Natural killer cell (primary cell): ENCODE data around the gene VARS1. TPM values are rescaled to one million over a fixed set of nuclear protein-coding genes. Genes with fewer than 3 reads are reported as not detected.

ENCODE experiments used
- ATAC-seq, 3 donors: fragments of 150-1000 bp in 2 of 3; fragments of 200-7000 bp in 1 of 3; cut with Tn5 transposase; 1 replicate in 1 of 3; 2 replicates in 2 of 3; pipeline ENCODE4 v1.10.0; 2021; ENCODE audit warnings: mild to moderate bottlenecking in 2 of 3, moderate library complexity in 2 of 3
- DNase-seq, 2 donors: peaks; one replicate each; pipeline versions ENCODE4 v3.0.0 to v3.0.0-alpha.2; 2013 to 2021; ENCODE audit warnings: mixed read lengths in 1 of 2
- H3K27ac ChIP-seq: one replicate; pipeline ENCODE4 v1.5.1; 2013; ENCODE audit warnings: mild to moderate bottlenecking, low read length
- H3K27me3 ChIP-seq: one replicate; pipeline ENCODE4 v1.6.1; 2013; ENCODE audit warnings: low read length; ENCODE audit not compliant: control insufficient read depth, insufficient read depth
- H3K36me3 ChIP-seq: one replicate; pipeline ENCODE4 v1.6.1; 2013; ENCODE audit warnings: low read length; ENCODE audit not compliant: control insufficient read depth, insufficient read depth
- H3K4me1 ChIP-seq: one replicate; pipeline ENCODE4 v1.6.1; 2013; ENCODE audit warnings: low read length; ENCODE audit not compliant: control insufficient read depth, insufficient read depth
- H3K4me3 ChIP-seq: one replicate; pipeline ENCODE4 v1.5.1; 2013; ENCODE audit warnings: low read length
- H3K9me3 ChIP-seq: one replicate; pipeline ENCODE4 v1.6.1; 2013; ENCODE audit warnings: low read length; ENCODE audit not compliant: control insufficient read depth, insufficient read depth
- H3K27ac Mint-ChIP-seq, 2 donors: one replicate each; pipeline ENCODE4 v1.8.0; 2022; ENCODE audit warnings: mild to moderate bottlenecking in 2 of 2, mixed read lengths in 2 of 2, moderate library complexity in 1 of 2
- H3K27me3 Mint-ChIP-seq, 2 donors: one replicate each; pipeline ENCODE4 v1.8.0; 2022; ENCODE audit warnings: low read depth in 2 of 2, mixed read lengths in 2 of 2
- H3K36me3 Mint-ChIP-seq: one replicate; pipeline ENCODE4 v1.8.0; 2022; ENCODE audit warnings: mixed read lengths
- H3K4me1 Mint-ChIP-seq, 2 donors: one replicate each; pipeline ENCODE4 v1.8.0; 2022; ENCODE audit warnings: mixed read lengths in 2 of 2
- H3K4me3 Mint-ChIP-seq: one replicate; pipeline ENCODE4 v1.8.0; 2022; ENCODE audit warnings: mild to moderate bottlenecking, moderate library complexity, mixed read lengths
- H3K9me3 Mint-ChIP-seq, 2 donors: one replicate each; pipeline ENCODE4 v1.8.0; 2022; ENCODE audit warnings: mixed read lengths in 2 of 2
- WGBS: methylation state at CpG from one replicate; pipeline ENCODE4 v1.1.7; 2013; ENCODE audit warnings: missing lambda C conversion rate; ENCODE audit not compliant: insufficient coverage; 5-methylcytosine and 5-hydroxymethylcytosine counted together
- intact Hi-C: fragments of 100-400 bp; cut with micrococcal nuclease; formaldehyde crosslinking; loops from one replicate; pipeline ENCODE4 v1.14.2; 2022
- total RNA-seq, 4 donors: library from RNA; stranded (reverse); fragments of 120-200 nt in 1 of 4; gene quantifications; one replicate each; pipeline versions ENCODE4 v1.2.3 to v1.2.4, GENCODE V29; 2013 to 2022
- TF ChIP-seq, protein P1 (sequence below): fragments of 200-600 bp; IDR thresholded peaks from one replicate; pipeline ENCODE4 v1.8.0; 2022; ENCODE audit warnings: antibody characterized with exemption

VARS1 gene
- total RNA-seq, 3 donors from 2014 or later (not counting 1 experiment from before 2014, with no cell fraction given) = 45.2 to 58.6 (median 49.2) TPM

DNA sequence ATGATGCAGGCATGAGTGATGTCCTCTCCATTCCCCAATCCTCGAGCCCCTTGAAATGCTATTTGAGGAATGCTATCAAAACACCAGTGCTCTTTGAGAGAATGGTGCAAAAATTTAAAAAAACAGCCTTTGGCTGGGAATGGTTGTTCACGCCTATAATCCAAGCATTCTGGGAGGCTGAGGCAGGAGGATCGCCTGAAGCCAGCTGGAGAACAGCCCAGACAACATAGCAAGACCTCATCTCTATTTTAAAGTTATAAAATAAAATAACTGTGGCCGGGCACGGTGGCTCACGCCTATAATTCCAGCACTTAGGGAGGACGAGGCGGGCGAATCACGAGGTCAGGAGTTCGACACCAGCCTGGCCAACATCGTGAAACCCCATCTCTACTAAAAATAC is 4.2 kb upstream of the VARS1 start:
- WGBS = 96% methylated on average over 11 of the region's 12 CpGs
- H3K4me3 Mint-ChIP-seq = no peak overlapping the region
- TF ChIP-seq, protein P1, sequence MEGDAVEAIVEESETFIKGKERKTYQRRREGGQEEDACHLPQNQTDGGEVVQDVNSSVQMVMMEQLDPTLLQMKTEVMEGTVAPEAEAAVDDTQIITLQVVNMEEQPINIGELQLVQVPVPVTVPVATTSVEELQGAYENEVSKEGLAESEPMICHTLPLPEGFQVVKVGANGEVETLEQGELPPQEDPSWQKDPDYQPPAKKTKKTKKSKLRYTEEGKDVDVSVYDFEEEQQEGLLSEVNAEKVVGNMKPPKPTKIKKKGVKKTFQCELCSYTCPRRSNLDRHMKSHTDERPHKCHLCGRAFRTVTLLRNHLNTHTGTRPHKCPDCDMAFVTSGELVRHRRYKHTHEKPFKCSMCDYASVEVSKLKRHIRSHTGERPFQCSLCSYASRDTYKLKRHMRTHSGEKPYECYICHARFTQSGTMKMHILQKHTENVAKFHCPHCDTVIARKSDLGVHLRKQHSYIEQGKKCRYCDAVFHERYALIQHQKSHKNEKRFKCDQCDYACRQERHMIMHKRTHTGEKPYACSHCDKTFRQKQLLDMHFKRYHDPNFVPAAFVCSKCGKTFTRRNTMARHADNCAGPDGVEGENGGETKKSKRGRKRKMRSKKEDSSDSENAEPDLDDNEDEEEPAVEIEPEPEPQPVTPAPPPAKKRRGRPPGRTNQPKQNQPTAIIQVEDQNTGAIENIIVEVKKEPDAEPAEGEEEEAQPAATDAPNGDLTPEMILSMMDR = no peak
- DNase-seq (no peak), ATAC-seq (no peak)
- Histone ChIP-seq H3K9me3 (no peaks in the 10 kb centered on the region), H3K27me3 (no peaks in the 10 kb centered on the region), H3K36me3 (peaks cover 2% of the 10 kb centered on the region), H3K4me1 (peaks cover 27% of the 10 kb centered on the region), H3K4me3 (no peak overlapping the region), H3K27ac (no peak overlapping the region)
- H3K4me1 Mint-ChIP-seq = peaks cover 13 to 18% of the 10 kb centered on the region in 2 donors
- H3K9me3 Mint-ChIP-seq = no peaks in the 10 kb centered on the region
- intact Hi-C loops = loop anchor here (5.0 kb wide), 1 partner anchor 33 kb away; no protein-coding TSS in a partner anchor
- no peaks in the 10 kb centered on the region for H3K27me3 Mint-ChIP-seq
- no peaks in the 10 kb centered on the region for H3K36me3 Mint-ChIP-seq
- H3K27ac Mint-ChIP-seq = no peak overlapping the region

DNA sequence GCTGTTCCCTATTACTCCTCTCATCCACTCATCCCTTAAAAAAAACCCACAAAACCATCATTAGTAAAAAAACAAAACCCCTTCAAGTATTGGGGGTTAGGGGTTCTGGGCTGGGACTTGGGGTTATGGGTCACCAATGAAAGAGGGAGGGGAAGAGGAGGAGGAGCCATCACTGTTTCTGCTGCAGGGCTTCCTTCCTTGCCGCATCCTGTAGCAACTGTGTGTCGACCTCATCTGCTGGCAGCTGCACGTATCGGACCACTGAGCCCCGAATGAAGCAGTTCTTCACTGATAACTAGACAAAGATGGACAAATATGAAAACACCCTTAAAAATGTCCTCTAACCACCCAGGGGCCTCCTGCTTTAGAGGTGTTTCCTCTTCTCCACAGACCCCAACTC is 2.0 kb upstream of the VARS1 start:
- TF ChIP-seq, protein P1 = no peak
- H3K27me3 Mint-ChIP-seq = no peaks in the 10 kb centered on the region
- H3K4me1 ChIP-seq = peaks cover 31% of the 10 kb centered on the region
- ATAC-seq = no peak
- no peak overlapping the region for H3K4me3 ChIP-seq
- H3K4me3 Mint-ChIP-seq = peak overlapping the region; percentile 61
- peaks cover 25 to 30% of the 10 kb centered on the region in 2 donors for H3K4me1 Mint-ChIP-seq
- no peaks in the 10 kb centered on the region for H3K36me3 Mint-ChIP-seq
- H3K9me3 Mint-ChIP-seq = no peaks in the 10 kb centered on the region
- intact Hi-C loops = loop anchor here (5.0 kb wide), 1 partner anchor 35 kb away; no protein-coding TSS in a partner anchor
- H3K27ac Mint-ChIP-seq = peak overlapping the region; percentile 5 to 96
- H3K27ac ChIP-seq = peak overlapping the region; percentile 60
- DNase-seq = peak in 1 of 2 donors; percentile 71
- H3K36me3 ChIP-seq = peaks cover 3% of the 10 kb centered on the region
- no peaks in the 10 kb centered on the region for H3K27me3 ChIP-seq
- no peaks in the 10 kb centered on the region for H3K9me3 ChIP-seq
- WGBS = 9% methylated on average over 5 of the region's 5 CpGs

DNA sequence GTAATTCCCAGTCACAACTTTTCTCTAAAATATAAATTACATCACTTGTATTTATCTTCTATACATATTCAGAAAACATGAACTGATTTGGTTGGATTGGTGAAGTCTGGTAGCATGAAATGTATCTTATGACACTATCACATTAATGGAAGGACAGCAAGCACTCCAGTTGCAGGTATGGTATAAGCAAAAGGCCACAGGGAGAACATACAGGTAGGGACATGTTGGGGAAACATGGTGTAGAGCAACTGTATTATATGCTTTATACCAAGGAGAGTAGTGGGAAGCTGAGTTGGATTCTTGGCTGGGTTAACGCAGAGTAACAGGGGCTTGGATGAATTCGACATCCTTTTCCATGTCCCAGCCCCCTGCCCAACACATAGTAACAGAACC is 1.4 kb upstream of the VARS1 start:
- Mint-ChIP-seq H3K27me3 (no peaks in the 10 kb centered on the region), H3K27ac (peak overlapping the region; percentile 5 to 96), H3K36me3 (no peaks in the 10 kb centered on the region), H3K4me1 (peaks cover 25 to 30% of the 10 kb centered on the region in 2 donors), H3K4me3 (peak overlapping the region; percentile 2), H3K9me3 (no peaks in the 10 kb centered on the region)
- no peak for DNase-seq
- H3K27ac ChIP-seq = peak overlapping the region; percentile 60
- ATAC-seq = no peak
- TF ChIP-seq, protein P1 = no peak
- H3K4me3 ChIP-seq = no peak overlapping the region
- 79% methylated on average over 2 of the region's 2 CpGs for WGBS
- no peaks in the 10 kb centered on the region for H3K27me3 ChIP-seq
- no peaks in the 10 kb centered on the region for H3K9me3 ChIP-seq
- H3K4me1 ChIP-seq = peaks cover 31% of the 10 kb centered on the region
- peaks cover 5% of the 10 kb centered on the region for H3K36me3 ChIP-seq
- intact Hi-C loops = loop anchor here (5.0 kb wide), 1 partner anchor 35 kb away; no protein-coding TSS in a partner anchor
